Medulla oblongata (tissue), 1 donor: ENCODE results near the gene SPDL1.
"Not testable (repeated sequence)": the region's sequence is repeated elsewhere in the genome, so short reads cannot be mapped to it uniquely, and the experiment has no call there.

Source experiments
- DNase-seq: peaks from one replicate; pipeline ENCODE4 v3.0.0-alpha.2; 2015; ENCODE audit errors: extremely low spot score

SPDL1 gene

GRCh38 chr5:169571355-169571754, 12.2 kb upstream of the SPDL1 start:
- no peak for DNase-seq

- no peak for DNase-seq
These were observed 9.4 kb upstream of the SPDL1 start for GRCh38 chr5:169574134-169574646.

- no peak for DNase-seq
These were observed 7.4 kb upstream of the SPDL1 start for GRCh38 chr5:169576181-169576598.

- no peak for DNase-seq
These were observed 5.6 kb upstream of the SPDL1 start for GRCh38 chr5:169577951-169578350.

- DNase-seq = no peak
These were observed 2.6 kb upstream of the SPDL1 start for GRCh38 chr5:169580964-169581363.

GRCh38 chr5:169581580-169582227, 1.9 kb upstream of the SPDL1 start:
- peak; percentile 78 for DNase-seq

- DNase-seq = no peak
These were observed 511 bp upstream of the SPDL1 start for GRCh38 chr5:169583101-169583423.

- no peak for DNase-seq
These were observed 1.5 kb downstream of the SPDL1 start for GRCh38 chr5:169584998-169585451.

GRCh38 chr5:169590602-169591001, 7.0 kb downstream of the SPDL1 start:
- DNase-seq = no peak

GRCh38 chr5:169591636-169592035, 8.1 kb downstream of the SPDL1 start:
- DNase-seq = no peak

GRCh38 chr5:169592937-169593650, 9.5 kb downstream of the SPDL1 start:
- no peak for DNase-seq

GRCh38 chr5:169595172-169595820, 11.7 kb downstream of the SPDL1 start:
- DNase-seq = no peak

GRCh38 chr5:169599451-169599850, 15.9 kb downstream of the SPDL1 start:
- DNase-seq = no peak

GRCh38 chr5:169602535-169602934, 19.0 kb downstream of the SPDL1 start:
- DNase-seq = no peak

GRCh38 chr5:169606279-169606678, 22.7 kb downstream of the SPDL1 start:
- no peak for DNase-seq

- no peak for DNase-seq
These were observed 24.3 kb downstream of the SPDL1 start for GRCh38 chr5:169607882-169608281.

GRCh38 chr5:169609716-169610115, 26.1 kb downstream of the SPDL1 start:
- DNase-seq = no peak

GRCh38 chr5:169610606-169611005, 27.0 kb downstream of the SPDL1 start:
- DNase-seq = no peak

- no peak for DNase-seq
These were observed 32.0 kb downstream of the SPDL1 start for GRCh38 chr5:169615561-169615960.

- not testable (repeated sequence) for DNase-seq
These were observed 40.7 kb downstream of the SPDL1 start for GRCh38 chr5:169624307-169624706.

GRCh38 chr5:169626779-169627178, 43.2 kb downstream of the SPDL1 start:
- DNase-seq = no peak

- DNase-seq = no peak
These were observed 44.0 kb downstream of the SPDL1 start for GRCh38 chr5:169627551-169627950.

GRCh38 chr5:169628892-169629291, 45.3 kb downstream of the SPDL1 start:
- no peak for DNase-seq
